NCI-H2227 (cell line): ENCODE measurements around the gene WDR7.
A peak's percentile ranks its signal among the peaks of the same experiment; 100 is the strongest.

Experiments
- DNase-seq: peaks from one replicate; lab custom pipeline; 2025; ENCODE audit not compliant: unreplicated experiment; lab: John Stamatoyannopoulos, UW

Gene WDR7

DNA sequence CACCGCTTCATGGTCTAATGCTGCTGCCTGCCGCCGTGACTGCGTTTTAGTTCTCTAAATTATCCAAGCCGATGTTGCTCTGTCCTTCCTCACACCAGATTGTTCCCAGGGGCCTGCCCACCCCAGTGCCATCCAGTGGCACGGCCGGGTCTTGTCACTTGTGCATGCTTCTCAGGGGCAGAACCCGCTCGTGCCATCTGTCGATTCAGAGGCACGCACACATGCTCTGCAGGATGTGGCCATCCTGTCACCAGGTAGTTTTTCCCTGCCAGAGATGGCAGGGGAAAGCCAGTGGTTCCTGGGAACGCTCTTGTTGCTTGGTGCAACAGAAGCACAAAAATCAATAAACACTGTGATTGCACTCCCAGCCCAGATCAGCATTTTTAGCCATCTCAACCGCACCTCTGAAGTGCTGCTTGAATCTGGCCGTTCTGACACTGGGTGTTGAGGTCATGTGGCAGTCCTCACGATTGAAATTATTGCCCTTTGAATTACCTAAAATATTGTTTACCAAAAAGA is 376.1 kb downstream of the WDR7 start:
- DNase-seq: peak; percentile 42

- peak; percentile 18 for DNase-seq
Measured at GRCh38 chr18:57029761-57030160, 378.6 kb downstream of the WDR7 start.

DNA sequence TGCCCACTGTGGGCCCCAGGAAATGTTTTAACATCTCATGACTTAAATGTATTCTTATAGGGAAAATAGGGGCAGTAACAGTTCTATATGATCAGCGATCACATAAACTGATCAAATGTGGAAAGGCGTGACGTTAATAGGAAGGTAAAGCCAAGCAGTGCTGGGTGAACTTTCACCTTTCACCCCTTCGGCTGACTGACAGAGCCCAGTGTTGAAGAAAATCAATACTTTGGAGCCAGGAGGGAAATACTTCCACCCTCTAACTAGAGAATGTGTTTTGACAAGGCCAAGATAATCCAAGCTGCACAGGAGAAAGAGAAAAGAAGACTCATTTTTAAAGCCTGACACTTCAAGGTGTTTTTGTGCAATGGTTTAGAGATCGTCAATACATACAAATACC is 379.3 kb downstream of the WDR7 start:
- no peak for DNase-seq

GRCh38 chr18:57035590-57035989 is 384.4 kb downstream of the WDR7 start:
- DNase-seq: no peak

DNA sequence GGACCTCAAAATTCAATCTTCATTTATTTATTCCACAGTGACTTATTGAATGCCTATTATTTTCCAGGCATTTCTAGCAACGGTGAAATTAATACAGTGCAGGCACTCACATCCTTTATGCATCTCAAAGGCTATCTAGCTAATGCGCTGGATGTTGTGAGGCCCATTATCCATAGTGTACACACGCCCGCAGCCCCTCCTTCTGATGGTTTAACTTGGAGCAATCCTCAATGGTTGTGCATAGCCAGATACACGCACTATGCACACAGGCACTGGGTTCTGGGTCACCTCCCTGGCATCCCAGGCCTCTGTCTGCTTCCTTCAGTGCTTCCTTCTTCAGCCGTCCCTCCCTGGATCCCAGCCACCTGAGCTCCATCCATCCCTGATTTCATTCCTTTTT is 387.2 kb downstream of the WDR7 start:
- DNase-seq: no peak

DNA sequence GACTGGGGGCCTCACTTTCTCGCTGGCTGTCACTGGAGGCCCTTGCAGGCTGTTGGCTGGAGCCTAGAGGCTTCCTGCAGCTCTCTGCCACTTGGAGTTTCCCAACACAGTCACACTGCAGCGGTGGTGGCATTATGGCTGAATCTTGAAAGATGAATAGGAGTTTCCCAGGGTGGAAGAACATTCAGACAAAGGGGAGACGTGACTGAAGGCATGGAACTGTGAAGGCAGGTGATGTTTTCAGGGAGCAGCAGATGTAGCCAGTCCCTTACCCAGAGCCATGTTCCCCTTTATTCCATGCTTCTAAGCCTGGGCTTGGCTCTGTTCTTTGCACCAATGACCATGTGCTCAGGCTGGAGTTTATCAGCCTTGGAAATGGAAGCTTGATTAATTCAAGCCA is 389.0 kb downstream of the WDR7 start:
- DNase-seq: no peak

DNA sequence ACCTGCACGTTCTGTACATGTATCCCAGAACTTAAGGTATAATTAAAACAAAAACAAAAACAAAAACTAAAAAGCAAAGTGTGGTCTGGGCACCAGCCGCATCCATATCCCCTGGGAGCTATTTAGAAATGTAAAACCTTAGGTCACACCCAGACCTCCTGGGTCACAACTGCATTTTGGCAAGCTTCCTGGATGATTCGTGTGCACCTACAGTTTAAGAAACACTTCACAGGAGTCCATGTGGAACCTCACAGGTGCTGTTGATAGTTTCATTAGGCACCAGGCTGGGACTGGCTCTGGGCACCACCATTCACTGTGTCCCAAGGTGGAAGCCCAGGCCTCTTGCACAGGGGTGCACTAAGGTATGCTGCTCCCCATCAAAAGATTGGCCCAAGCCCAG is 392.1 kb downstream of the WDR7 start:
- DNase-seq: no peak

- DNase-seq: no peak
Measured at GRCh38 chr18:57048351-57048750, 397.2 kb downstream of the WDR7 start.

GRCh38 chr18:57048859-57049258 is 397.7 kb downstream of the WDR7 start:
- no peak for DNase-seq

- DNase-seq: no peak
Measured at GRCh38 chr18:57050310-57050949, 399.3 kb downstream of the WDR7 start.

- no peak for DNase-seq
Measured at GRCh38 chr18:57051021-57051656, 400.0 kb downstream of the WDR7 start.

DNA sequence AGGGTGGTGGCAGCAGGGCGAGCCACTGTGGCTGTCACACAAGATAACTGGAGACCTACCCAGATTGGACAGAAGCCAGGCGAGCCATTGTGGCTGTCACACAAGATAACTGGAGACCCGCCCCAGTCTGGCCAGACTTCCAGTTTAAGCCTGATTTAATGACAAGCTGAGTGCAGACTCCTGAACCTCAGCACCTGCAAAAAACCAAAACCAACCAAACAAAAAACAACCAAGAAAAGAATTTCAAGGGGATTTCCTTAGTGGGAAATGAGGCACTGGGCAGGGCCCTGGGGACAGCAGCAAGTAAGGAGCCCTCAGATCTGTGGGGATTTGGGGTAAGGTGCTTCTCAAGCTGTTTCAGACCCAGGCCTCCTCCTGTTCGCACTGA is 400.5 kb downstream of the WDR7 start:
- DNase-seq: peak; percentile 35

DNA sequence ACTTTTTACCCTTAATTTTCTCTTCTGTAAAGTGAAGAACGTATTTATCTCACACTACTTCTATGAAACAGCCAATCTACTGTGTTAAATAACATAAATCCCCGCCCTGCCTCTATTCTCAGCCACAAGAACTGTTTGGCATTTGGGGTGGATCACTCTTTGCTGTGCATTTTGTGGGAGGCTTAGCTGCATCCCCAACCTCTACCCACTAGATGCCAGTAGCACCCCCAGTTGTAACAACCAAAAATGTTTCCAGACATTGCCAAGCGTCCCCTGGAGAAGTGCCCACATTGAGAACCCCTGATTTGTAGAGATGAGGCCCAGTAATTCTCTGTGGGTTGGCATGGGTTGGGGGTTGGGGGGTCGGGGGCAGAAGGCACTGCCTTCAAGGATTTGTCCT is 401.0 kb downstream of the WDR7 start:
- DNase-seq: no peak

DNA sequence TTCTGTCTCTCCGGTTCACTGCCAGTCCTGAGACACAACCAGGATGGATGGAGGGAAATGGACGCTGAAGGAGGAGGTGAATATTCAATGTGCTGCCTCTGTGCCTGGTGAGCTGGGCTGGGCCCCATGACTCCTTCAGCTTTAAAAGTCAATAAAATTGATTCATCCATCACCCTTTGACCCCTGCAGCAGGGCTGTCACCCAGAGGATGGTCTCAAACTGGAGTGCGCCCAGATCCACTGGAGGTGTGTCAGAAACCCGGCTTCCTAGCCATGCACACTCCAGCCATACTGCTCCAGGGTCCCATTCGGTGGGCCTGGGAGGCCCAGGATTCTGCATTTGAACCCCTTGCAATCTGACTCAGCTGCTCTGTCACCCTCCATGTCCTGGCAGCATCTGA is 401.6 kb downstream of the WDR7 start:
- DNase-seq: no peak

- DNase-seq: no peak
Measured at GRCh38 chr18:57054891-57055290, 403.7 kb downstream of the WDR7 start.

GRCh38 chr18:57057890-57058289 is 406.7 kb downstream of the WDR7 start:
- DNase-seq: no peak

- DNase-seq: no peak
Measured at GRCh38 chr18:57058734-57059133, 407.6 kb downstream of the WDR7 start.

GRCh38 chr18:57059366-57059765 is 408.2 kb downstream of the WDR7 start:
- DNase-seq: no peak

- DNase-seq: no peak
Measured at GRCh38 chr18:57060814-57061213, 409.7 kb downstream of the WDR7 start.

DNA sequence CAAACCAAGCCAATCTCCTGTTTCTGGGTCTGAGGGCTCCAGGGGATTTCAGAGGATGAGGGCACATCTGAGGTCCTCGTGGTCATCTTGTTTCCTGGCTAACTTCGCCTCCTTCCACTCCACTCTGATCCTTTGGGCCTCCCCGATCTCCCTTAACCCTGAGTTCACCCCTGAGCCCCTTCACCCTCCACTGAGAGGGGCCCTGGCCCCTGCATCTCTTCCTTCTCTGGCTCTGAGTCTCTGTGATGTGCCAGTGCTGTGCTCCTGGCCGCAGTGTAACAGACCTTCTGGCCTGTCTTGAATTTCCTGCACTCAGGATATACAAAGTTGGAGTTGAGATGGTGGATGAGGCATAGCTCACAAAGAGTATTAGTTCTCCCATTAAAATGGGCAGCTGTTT is 411.0 kb downstream of the WDR7 start:
- DNase-seq: no peak

- no peak for DNase-seq
Measured at GRCh38 chr18:57062844-57063243, 411.7 kb downstream of the WDR7 start.

- no peak for DNase-seq
Measured at GRCh38 chr18:57063601-57064103, 412.5 kb downstream of the WDR7 start.
